Liver (tissue), 9 donors: ENCODE measurements around the gene RARA. TPM values are rescaled to one million over a fixed set of nuclear protein-coding genes. Genes with fewer than 3 reads are reported as not detected.

Experiments used
- DNase-seq: peaks from one replicate; pipeline ENCODE4 v3.0.0-alpha.2; 2017; ENCODE audit warnings: low spot score
- H3K27ac ChIP-seq, 2 donors: one replicate each; pipeline ENCODE4 v1.7.0; 2013; ENCODE audit warnings: inconsistent platforms in 2 of 2, low read length in 2 of 2, control low read depth in 1 of 2, low read depth in 1 of 2, mild to moderate bottlenecking in 1 of 2
- H3K27me3 ChIP-seq, 4 donors: one replicate each; pipeline versions ENCODE4 v1.6.1 to v1.7.0; 2013; ENCODE audit warnings: low read length in 3 of 4, inconsistent platforms in 1 of 4, mild to moderate bottlenecking in 1 of 4, moderate library complexity in 1 of 4; ENCODE audit not compliant: control insufficient read depth in 4 of 4, insufficient read depth in 4 of 4
- H3K36me3 ChIP-seq, 4 donors: one replicate each; pipeline versions ENCODE4 v1.6.1 to v1.7.0; 2013; ENCODE audit warnings: low read length in 3 of 4, mild to moderate bottlenecking in 3 of 4, low read depth in 1 of 4, moderate library complexity in 1 of 4; ENCODE audit not compliant: control insufficient read depth in 4 of 4, insufficient read depth in 3 of 4
- H3K4me1 ChIP-seq, 4 donors: one replicate each; pipeline versions ENCODE4 v1.6.1 to v1.7.0; 2013; ENCODE audit warnings: low read length in 3 of 4, mild to moderate bottlenecking in 3 of 4, moderate library complexity in 1 of 4; ENCODE audit not compliant: control insufficient read depth in 4 of 4, insufficient read depth in 4 of 4
- H3K4me3 ChIP-seq, 3 donors: one replicate each; pipeline versions ENCODE4 v1.6.1 to v1.7.0; 2013; ENCODE audit warnings: low read length in 3 of 3, control low read depth in 1 of 3, low read depth in 1 of 3, mild to moderate bottlenecking in 1 of 3
- H3K9ac ChIP-seq, 2 donors: one replicate each; pipeline ENCODE4 v1.7.0; 2013; ENCODE audit warnings: low read length in 2 of 2, mild to moderate bottlenecking in 2 of 2, moderate library complexity in 2 of 2, control low read depth in 1 of 2, low read depth in 1 of 2
- H3K9me3 ChIP-seq, 4 donors: one replicate each; pipeline versions ENCODE4 v1.6.1 to v1.7.0; 2013; ENCODE audit warnings: low read length in 3 of 4; ENCODE audit not compliant: control insufficient read depth in 4 of 4
- FOXA1 ChIP-seq: IDR thresholded peaks from 2 replicates; pipeline ENCODE4 v1.6.1; 2016; ENCODE audit warnings: antibody characterized with exemption
- GABPA ChIP-seq, 2 donors: IDR thresholded peaks in 1 of 2; conservative IDR thresholded peaks in 1 of 2; 2 replicates each; pipeline ENCODE4 v1.6.1; 2016; ENCODE audit warnings: antibody characterized with exemption in 2 of 2, mild to moderate bottlenecking in 1 of 2, moderate library complexity in 1 of 2
- HNF4A ChIP-seq, 2 donors: conservative IDR thresholded peaks; 2 replicates each; pipeline ENCODE4 v1.6.1; 2016; ENCODE audit warnings: antibody characterized with exemption in 2 of 2, mild to moderate bottlenecking in 2 of 2
- HNF4G ChIP-seq: IDR thresholded peaks from 2 replicates; pipeline ENCODE4 v1.6.1; 2016; ENCODE audit warnings: antibody characterized with exemption
- JUND ChIP-seq, 2 donors: IDR thresholded peaks; 2 replicates each; pipeline ENCODE4 v1.6.1; 2016; ENCODE audit warnings: antibody characterized with exemption in 2 of 2
- NR2F2 ChIP-seq: IDR thresholded peaks from 2 replicates; pipeline ENCODE4 v1.6.1; 2016; ENCODE audit warnings: antibody characterized with exemption
- RAD21 ChIP-seq, 2 donors: IDR thresholded peaks; 2 replicates each; pipeline ENCODE4 v1.6.1; 2016; ENCODE audit warnings: antibody characterized with exemption in 2 of 2, mild to moderate bottlenecking in 2 of 2
- SP1 ChIP-seq: IDR thresholded peaks from 2 replicates; pipeline ENCODE4 v1.6.1; 2018; ENCODE audit warnings: antibody characterized with exemption, mild to moderate bottlenecking
- YY1 ChIP-seq: IDR thresholded peaks from 2 replicates; pipeline ENCODE4 v1.6.1; 2016; ENCODE audit warnings: antibody characterized with exemption, mild to moderate bottlenecking
- WGBS: extraction: QIAGEN DNeasy Blood & Tissue Kit; methylation state at CpG from one replicate; pipeline ENCODE4 v1.1.7; 2013; 5-methylcytosine and 5-hydroxymethylcytosine counted together
- polyA plus RNA-seq, 2 donors: library from polyadenylated mRNA; stranded (reverse) in 1 of 2; unstranded in 1 of 2; fragments of 200-250 nt in 1 of 2; fragments of >200 nt in 1 of 2; fragmentation: Nextera tagmentation in 1 of 2; extraction: Ambion mirVana in 1 of 2; gene quantifications; one replicate each; pipeline versions ENCODE4 v1.2.1 to v1.2.3, GENCODE V29; 2013 to 2015
- total RNA-seq, 2 donors: library from RNA; depleted of rRNA; stranded (reverse); fragments of >200 nt; gene quantifications; one replicate each; pipeline ENCODE4 v1.2.3, GENCODE V29; 2014
- TF ChIP-seq, protein P1 (sequence below): IDR thresholded peaks from 2 replicates; pipeline ENCODE4 v1.6.1; 2016; ENCODE audit warnings: antibody characterized with exemption, mild to moderate bottlenecking
- TF ChIP-seq, protein P2 (sequence below): fragments of 150-350 bp; IDR thresholded peaks from 2 replicates; pipeline ENCODE4 v1.5.1; 2017; ENCODE audit warnings: improper control_type of control experiment, low read depth, low read length; ENCODE audit not compliant: missing input control
- TF ChIP-seq, protein P3 (sequence below): IDR thresholded peaks from 2 replicates; pipeline ENCODE4 v1.6.1; 2016; ENCODE audit warnings: antibody characterized with exemption
- TF ChIP-seq, protein P4 (sequence below): IDR thresholded peaks from 2 replicates; pipeline ENCODE4 v1.6.1; 2016; ENCODE audit warnings: antibody characterized with exemption
- TF ChIP-seq, protein P5 (sequence below): IDR thresholded peaks from 2 replicates; pipeline ENCODE4 v1.6.1; 2016; ENCODE audit warnings: antibody characterized with exemption
- donor health status: healthy.
- donor health status: healthy.
- donor health status: healthy.
- donor health status: healthy.
- donor health status: healthy.

RARA gene
- total and polyA plus RNA-seq, 4 donors, result 6.6 to 26.2 (median 10.8) TPM

DNA sequence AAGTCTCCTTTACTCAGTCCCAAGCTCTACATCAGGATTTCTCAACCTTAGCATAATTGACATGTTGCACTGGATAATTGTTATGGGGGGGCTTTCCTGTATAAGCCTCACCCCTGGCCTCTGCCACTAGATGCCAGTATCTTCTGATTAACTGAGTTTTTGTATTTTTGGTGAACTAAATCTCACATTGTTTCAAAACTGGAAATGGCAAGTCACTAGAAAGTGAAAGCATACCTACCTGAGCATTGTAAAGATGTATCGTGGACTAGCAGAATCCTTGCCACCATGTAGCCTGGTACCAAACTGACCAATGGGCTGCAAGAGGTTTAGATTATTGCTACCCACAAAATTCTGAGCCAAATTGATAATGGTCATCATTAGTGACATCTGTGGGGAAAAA, 93.7 kb downstream of the RARA start:
- WGBS, result 91% methylated on average over 1 of the region's 1 CpG
- DNase-seq, result no peak

DNA sequence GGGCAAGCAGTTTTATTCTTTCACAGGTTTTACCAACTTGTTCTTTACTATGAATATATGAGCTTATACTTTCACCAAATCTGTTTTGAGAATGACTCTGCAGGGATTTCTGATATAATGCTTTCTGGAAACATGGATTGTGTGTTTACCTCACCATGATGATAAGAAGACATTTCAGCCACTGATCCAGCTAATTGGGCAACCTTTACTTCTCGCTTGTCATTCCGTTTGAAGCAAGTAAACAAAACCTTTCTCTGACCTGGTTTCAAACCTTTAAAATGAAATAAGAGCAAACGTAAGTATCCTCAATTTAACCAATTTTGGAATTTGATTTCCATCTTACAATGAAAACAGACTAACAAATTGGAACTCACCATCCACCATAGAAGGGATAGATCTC, 95.0 kb downstream of the RARA start:
- no peak for DNase-seq
- no peaks in the 10 kb centered on the region for H3K27me3 ChIP-seq
- H3K9ac ChIP-seq, result no peak overlapping the region
- H3K4me3 ChIP-seq, result no peak overlapping the region
- H3K9me3 ChIP-seq, result no peaks in the 10 kb centered on the region
- no peak overlapping the region for H3K27ac ChIP-seq
- H3K36me3 ChIP-seq, result no peaks in the 10 kb centered on the region
- peaks cover 0 to 8% (median 4%) of the 10 kb centered on the region in 4 donors for H3K4me1 ChIP-seq
- 44% methylated on average over 3 of the region's 3 CpGs for WGBS
- TF ChIP-seq HNF4A (conservative IDR thresholded peaks at IDR 0.05) (peak in 1 of 2 donors; percentile 34), GABPA (IDR thresholded peaks at IDR 0.05 in 1 of 2, conservative IDR thresholded peaks at IDR 0.05 in 1 of 2) (no peak), YY1 (peak; percentile 51), RAD21 (IDR thresholded peaks at IDR 0.05) (peak in 1 of 2 donors; percentile 14), HNF4G (no peak)
- TF ChIP-seq, protein P1, sequence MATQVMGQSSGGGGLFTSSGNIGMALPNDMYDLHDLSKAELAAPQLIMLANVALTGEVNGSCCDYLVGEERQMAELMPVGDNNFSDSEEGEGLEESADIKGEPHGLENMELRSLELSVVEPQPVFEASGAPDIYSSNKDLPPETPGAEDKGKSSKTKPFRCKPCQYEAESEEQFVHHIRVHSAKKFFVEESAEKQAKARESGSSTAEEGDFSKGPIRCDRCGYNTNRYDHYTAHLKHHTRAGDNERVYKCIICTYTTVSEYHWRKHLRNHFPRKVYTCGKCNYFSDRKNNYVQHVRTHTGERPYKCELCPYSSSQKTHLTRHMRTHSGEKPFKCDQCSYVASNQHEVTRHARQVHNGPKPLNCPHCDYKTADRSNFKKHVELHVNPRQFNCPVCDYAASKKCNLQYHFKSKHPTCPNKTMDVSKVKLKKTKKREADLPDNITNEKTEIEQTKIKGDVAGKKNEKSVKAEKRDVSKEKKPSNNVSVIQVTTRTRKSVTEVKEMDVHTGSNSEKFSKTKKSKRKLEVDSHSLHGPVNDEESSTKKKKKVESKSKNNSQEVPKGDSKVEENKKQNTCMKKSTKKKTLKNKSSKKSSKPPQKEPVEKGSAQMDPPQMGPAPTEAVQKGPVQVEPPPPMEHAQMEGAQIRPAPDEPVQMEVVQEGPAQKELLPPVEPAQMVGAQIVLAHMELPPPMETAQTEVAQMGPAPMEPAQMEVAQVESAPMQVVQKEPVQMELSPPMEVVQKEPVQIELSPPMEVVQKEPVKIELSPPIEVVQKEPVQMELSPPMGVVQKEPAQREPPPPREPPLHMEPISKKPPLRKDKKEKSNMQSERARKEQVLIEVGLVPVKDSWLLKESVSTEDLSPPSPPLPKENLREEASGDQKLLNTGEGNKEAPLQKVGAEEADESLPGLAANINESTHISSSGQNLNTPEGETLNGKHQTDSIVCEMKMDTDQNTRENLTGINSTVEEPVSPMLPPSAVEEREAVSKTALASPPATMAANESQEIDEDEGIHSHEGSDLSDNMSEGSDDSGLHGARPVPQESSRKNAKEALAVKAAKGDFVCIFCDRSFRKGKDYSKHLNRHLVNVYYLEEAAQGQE, result no peak
- TF ChIP-seq, protein P2, sequence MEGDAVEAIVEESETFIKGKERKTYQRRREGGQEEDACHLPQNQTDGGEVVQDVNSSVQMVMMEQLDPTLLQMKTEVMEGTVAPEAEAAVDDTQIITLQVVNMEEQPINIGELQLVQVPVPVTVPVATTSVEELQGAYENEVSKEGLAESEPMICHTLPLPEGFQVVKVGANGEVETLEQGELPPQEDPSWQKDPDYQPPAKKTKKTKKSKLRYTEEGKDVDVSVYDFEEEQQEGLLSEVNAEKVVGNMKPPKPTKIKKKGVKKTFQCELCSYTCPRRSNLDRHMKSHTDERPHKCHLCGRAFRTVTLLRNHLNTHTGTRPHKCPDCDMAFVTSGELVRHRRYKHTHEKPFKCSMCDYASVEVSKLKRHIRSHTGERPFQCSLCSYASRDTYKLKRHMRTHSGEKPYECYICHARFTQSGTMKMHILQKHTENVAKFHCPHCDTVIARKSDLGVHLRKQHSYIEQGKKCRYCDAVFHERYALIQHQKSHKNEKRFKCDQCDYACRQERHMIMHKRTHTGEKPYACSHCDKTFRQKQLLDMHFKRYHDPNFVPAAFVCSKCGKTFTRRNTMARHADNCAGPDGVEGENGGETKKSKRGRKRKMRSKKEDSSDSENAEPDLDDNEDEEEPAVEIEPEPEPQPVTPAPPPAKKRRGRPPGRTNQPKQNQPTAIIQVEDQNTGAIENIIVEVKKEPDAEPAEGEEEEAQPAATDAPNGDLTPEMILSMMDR, result no peak

More for the DNA sequence above, 93.7 kb downstream of the RARA start:
- Histone ChIP-seq H3K36me3 (no peaks in the 10 kb centered on the region), H3K9ac (no peak overlapping the region), H3K27ac (no peak overlapping the region), H3K9me3 (no peaks in the 10 kb centered on the region), H3K4me3 (no peak overlapping the region), H3K4me1 (peaks cover 0 to 8% (median 4%) of the 10 kb centered on the region in 4 donors), H3K27me3 (no peaks in the 10 kb centered on the region)
- TF ChIP-seq NR2F2 (no peak), JUND (IDR thresholded peaks at IDR 0.05) (no peak), HNF4A (conservative IDR thresholded peaks at IDR 0.05) (no peak), SP1 (no peak), GABPA (IDR thresholded peaks at IDR 0.05 in 1 of 2, conservative IDR thresholded peaks at IDR 0.05 in 1 of 2) (no peak), HNF4G (no peak), FOXA1 (no peak)
- TF ChIP-seq, protein P3, sequence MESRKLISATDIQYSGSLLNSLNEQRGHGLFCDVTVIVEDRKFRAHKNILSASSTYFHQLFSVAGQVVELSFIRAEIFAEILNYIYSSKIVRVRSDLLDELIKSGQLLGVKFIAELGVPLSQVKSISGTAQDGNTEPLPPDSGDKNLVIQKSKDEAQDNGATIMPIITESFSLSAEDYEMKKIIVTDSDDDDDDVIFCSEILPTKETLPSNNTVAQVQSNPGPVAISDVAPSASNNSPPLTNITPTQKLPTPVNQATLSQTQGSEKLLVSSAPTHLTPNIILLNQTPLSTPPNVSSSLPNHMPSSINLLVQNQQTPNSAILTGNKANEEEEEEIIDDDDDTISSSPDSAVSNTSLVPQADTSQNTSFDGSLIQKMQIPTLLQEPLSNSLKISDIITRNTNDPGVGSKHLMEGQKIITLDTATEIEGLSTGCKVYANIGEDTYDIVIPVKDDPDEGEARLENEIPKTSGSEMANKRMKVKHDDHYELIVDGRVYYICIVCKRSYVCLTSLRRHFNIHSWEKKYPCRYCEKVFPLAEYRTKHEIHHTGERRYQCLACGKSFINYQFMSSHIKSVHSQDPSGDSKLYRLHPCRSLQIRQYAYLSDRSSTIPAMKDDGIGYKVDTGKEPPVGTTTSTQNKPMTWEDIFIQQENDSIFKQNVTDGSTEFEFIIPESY, result no peak
- TF ChIP-seq, protein P1, result no peak
- TF ChIP-seq, protein P4, sequence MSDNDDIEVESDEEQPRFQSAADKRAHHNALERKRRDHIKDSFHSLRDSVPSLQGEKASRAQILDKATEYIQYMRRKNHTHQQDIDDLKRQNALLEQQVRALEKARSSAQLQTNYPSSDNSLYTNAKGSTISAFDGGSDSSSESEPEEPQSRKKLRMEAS, result no peak
- TF ChIP-seq, protein P5, sequence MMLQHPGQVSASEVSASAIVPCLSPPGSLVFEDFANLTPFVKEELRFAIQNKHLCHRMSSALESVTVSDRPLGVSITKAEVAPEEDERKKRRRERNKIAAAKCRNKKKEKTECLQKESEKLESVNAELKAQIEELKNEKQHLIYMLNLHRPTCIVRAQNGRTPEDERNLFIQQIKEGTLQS, result no peak
- TF ChIP-seq, protein P2, result no peak
